Kidney epithelial cell (primary cell): ENCODE data around the gene ASB6. TPM values are rescaled to one million over a fixed set of nuclear protein-coding genes. Genes with fewer than 3 reads are reported as not detected.
A peak's percentile ranks its signal among the peaks of the same experiment; 100 is the strongest.

ENCODE experiments used
- DNase-seq: peaks from one replicate; pipeline ENCODE4 v3.0.0-alpha.2; 2010; ENCODE audit warnings: low read depth
- H3K27me3 ChIP-seq: 2 replicates; pipeline ENCODE4 v1.6.0; 2011; ENCODE audit warnings: low read length; ENCODE audit not compliant: control insufficient read depth, insufficient read depth
- H3K36me3 ChIP-seq: 2 replicates; pipeline ENCODE4 v1.5.1; 2011; ENCODE audit warnings: low read length; ENCODE audit not compliant: control insufficient read depth, insufficient read depth
- H3K4me3 ChIP-seq: 2 replicates; pipeline ENCODE4 v1.5.1; 2011; ENCODE audit warnings: low read depth, mild to moderate bottlenecking, control low read depth, low read length
- CTCF ChIP-seq: IDR thresholded peaks from 2 replicates; pipeline ENCODE4 v1.5.1; 2011; ENCODE audit warnings: mild to moderate bottlenecking, moderate library complexity, low read length, control low read depth, inconsistent platforms; ENCODE audit not compliant: insufficient read depth, poor library complexity, severe bottlenecking
- total RNA-seq: library from RNA; depleted of rRNA; stranded (reverse); fragments of >200 nt; gene quantifications from 2 replicates; pipeline ENCODE4 v1.2.3, GENCODE V29; 2015

Gene ASB6
- total RNA-seq, 1 donor from 2014 or later, result 27.0 TPM

DNA sequence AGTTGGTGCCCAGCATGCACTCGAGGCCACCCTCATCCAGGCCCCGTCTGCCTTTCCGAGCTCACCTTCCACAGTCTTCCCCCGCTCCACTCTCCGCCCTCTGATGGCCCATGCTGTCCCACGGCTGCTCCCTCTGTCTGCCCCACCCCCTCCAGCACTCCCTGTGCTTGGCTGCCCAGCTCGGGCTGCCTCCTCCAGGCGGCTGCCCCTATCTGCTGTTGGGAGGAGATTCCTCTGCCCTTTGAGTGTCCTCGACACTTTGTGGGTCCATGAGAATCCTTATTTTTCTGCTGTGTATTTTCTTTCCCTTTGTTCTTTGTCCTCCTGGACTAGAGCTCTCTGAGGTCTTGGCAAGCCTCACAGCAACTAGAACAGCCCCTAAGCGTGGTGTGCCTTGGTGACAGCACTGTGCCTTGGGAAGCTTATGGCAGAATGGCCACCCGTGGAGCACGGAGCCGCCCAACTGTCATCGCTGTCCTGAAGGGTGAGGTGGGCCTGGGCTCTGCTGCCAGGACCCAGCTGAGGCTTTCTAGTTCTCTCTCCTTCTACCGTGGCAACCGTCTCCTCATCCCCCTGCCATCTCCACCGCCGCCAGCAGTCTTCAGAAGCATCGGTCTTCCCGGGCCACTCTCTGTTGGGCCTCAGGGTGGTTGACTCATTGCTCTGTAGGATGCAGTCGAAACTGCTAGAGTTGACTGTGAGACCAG is 10.8 kb downstream of the ASB6 start:
- Histone ChIP-seq H3K36me3 (no peaks in the 10 kb centered on the region), H3K27me3 (no peaks in the 10 kb centered on the region), H3K4me3 (no peak overlapping the region)
- no peak for DNase-seq
- TF ChIP-seq CTCF, result no peak

DNA sequence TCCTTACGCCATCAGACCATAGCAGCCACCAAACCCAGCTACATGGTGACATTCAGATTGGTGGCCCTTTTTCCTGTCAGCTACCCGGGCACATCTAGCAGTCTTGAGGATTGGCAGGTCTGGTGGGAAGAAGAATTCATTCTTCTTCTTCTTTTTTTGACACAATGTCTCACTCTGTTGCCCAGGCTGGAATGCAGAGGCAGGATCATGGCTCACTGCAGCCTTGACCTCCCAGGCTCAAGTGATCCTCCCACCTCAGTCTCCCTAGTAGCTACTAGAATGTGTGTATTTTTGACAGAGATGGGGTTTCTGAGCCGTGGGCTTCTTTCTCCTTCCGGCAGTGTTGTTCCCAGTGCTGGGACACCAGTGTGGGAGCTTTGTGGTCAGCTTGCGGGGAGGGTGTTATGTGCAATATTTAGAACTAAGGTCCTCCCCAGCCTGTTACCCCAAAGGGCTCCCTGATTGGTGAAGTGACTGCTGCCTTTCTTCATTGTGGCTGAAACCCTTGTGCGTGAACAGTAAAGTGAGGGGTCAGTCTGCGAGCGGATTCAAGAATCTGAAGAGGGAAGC is 12.6 kb downstream of the ASB6 start:
- no peaks in the 10 kb centered on the region for H3K36me3 ChIP-seq
- no peak for TF ChIP-seq CTCF
- no peak for DNase-seq
- H3K27me3 ChIP-seq, result no peaks in the 10 kb centered on the region
- H3K4me3 ChIP-seq, result no peak overlapping the region

- no peak for TF ChIP-seq CTCF
- Histone ChIP-seq H3K4me3 (no peak overlapping the region), H3K27me3 (no peaks in the 10 kb centered on the region), H3K36me3 (no peaks in the 10 kb centered on the region)
- DNase-seq, result no peak
Measured at GRCh38 chr9:129628709-129629108, 13.2 kb downstream of the ASB6 start.

- H3K27me3 ChIP-seq, result no peaks in the 10 kb centered on the region
- H3K4me3 ChIP-seq, result peak overlapping the region; percentile 80
- no peak for DNase-seq
- H3K36me3 ChIP-seq, result no peaks in the 10 kb centered on the region
- TF ChIP-seq CTCF, result no peak
Measured at GRCh38 chr9:129627556-129628440, 14.2 kb downstream of the ASB6 start.

- no peak for TF ChIP-seq CTCF
- no peaks in the 10 kb centered on the region for H3K36me3 ChIP-seq
- no peaks in the 10 kb centered on the region for H3K27me3 ChIP-seq
- H3K4me3 ChIP-seq, result peak overlapping the region; percentile 80
- no peak for DNase-seq
Measured at GRCh38 chr9:129626625-129627284, 15.2 kb downstream of the ASB6 start.
